ENCODE data around the gene POLN.

DNA sequence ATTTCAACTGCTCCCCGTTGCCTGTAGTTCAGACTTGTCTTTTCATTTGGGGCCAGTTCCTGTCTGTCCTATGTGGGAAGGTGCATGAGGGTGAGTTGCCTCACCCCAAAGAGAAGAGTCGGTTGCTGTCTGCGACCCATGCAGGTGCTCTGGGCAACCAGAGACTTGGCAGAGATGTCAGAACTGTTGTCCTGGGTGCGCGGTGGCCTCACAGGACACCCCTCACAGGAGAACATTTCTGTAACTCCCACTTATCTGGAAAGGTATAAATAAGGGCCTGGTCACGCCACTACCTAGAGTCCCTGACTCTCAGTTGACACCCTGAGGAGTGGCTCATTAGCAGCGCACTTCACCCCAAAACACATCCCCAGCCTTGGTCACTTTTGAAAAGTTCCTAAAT is 192.5 kb downstream of the POLN start:
- no peak for TF ChIP-seq EZH2 (IDR thresholded peaks at IDR 0.05)
- no peak for TF ChIP-seq POLR2AphosphoS5 (IDR thresholded peaks at IDR 0.05; ENCODE audit: borderline replicate concordance, low read depth, low read length)
- no peak for TF ChIP-seq FOXP2 (optimal IDR thresholded peaks at IDR 0.05; ENCODE audit: control extremely low read depth, extremely low read length, insufficient read depth)

Measured in SK-N-MC (cell line).